HG02759 (cell line): ENCODE results near the gene IFIT2.
"Not testable (repeated sequence)": the region's sequence is repeated elsewhere in the genome, so short reads cannot be mapped to it uniquely, and the experiment has no call there.

Experiments
- ATAC-seq: cut with Tn5 transposase; IDR thresholded peaks from one replicate; pipeline ENCODE4 v1.9.1; 2021; ENCODE audit warnings: mild to moderate bottlenecking, moderate library complexity; ENCODE audit not compliant: unreplicated experiment

The IFIT2 gene, protein sequence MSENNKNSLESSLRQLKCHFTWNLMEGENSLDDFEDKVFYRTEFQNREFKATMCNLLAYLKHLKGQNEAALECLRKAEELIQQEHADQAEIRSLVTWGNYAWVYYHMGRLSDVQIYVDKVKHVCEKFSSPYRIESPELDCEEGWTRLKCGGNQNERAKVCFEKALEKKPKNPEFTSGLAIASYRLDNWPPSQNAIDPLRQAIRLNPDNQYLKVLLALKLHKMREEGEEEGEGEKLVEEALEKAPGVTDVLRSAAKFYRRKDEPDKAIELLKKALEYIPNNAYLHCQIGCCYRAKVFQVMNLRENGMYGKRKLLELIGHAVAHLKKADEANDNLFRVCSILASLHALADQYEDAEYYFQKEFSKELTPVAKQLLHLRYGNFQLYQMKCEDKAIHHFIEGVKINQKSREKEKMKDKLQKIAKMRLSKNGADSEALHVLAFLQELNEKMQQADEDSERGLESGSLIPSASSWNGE

DNA sequence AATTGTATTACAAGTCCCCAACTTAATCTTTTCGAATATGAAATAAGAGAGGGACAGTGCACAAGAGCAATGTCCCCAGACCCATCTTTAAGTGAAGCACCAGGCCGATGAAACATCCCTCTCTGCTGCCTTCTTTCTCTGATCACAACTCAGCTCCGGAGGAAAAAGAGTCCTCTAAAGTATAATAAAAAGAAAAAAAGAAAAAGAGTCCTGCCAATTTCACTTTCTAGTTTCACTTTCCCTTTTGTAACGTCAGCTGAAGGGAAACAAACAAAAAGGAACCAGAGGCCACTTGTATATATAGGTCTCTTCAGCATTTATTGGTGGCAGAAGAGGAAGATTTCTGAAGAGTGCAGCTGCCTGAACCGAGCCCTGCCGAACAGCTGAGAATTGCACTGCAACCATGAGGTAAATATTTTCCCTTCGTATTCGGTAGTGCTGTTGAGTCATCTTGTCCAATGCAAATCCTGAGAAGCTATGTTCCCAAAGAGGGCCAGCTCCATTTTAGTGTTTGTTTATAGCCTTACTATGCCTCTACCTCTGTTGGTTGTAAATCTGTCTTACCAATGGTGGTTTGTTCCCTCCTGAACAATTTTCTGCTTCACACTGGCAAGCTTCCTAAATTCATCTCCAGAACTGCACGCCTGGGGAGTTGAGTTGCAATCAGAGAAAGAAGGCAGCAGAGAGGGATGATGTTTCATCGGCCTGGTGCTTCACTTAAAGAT is at the start of gene IFIT2:
IFIT2 (plus strand) TSS at position 326 of the 725 bp plus-strand sequence; CDS start at position 404, 78 bp downstream.
- ATAC-seq: peak; percentile 66

DNA sequence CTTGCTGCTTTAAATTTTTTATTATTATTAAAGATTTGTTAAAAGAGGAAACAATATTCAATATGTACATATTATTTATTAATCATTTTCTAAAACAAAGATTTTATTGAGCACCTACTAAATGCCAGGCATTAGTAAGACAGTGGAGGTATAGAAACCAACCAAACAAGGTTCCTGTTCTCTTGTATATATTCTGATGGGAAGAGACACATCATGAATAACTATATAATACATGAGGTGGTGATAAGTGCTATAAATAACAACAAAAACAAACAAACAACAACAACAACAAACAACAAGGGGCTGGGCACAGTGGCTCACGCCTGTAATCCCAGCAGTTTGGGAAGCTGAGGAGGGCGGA is 49.6 kb upstream of the IFIT2 start:
- no peak for ATAC-seq

DNA sequence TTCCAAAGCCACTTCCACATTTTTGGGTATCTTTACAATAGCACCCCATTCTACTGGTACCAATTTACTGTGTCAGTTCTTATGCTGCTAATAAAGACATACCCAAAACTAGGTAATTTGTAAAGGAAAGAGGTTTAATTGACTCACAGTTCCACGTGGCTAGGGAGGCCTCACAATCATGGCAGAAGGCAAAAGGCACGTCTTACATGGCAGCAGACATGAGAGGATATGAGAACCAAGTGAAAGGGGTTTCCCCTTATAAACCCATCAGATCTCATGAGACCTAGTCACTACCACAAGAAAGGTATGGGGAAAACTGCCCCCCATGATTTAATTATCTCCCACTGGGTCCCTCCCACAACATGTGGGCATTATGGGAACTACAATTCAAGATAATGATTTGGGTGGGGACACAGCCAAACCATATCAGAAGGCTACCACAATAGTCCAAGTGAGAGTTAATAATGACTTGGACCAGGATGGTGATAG is 46.7 kb upstream of the IFIT2 start:
- not testable (repeated sequence) for ATAC-seq

DNA sequence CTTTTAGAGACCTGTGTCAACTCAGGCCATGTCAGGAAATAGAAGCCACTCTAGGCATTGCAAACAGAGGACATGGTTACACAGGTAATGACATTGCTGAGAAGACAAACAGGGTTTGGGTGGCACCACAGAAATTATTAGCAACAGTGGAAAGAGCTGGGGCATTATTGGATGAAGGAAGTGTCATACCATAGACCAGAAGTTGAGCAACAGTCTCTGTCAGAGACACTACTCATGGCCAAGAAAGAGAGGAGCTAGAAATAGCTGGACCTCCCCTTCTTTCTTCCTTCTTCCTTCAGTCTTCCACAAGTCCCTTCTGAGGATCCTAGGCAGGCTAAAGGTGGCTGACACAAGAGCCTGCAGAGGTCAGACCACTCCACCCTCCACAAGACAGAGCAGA is 46.1 kb upstream of the IFIT2 start:
- no peak for ATAC-seq

DNA sequence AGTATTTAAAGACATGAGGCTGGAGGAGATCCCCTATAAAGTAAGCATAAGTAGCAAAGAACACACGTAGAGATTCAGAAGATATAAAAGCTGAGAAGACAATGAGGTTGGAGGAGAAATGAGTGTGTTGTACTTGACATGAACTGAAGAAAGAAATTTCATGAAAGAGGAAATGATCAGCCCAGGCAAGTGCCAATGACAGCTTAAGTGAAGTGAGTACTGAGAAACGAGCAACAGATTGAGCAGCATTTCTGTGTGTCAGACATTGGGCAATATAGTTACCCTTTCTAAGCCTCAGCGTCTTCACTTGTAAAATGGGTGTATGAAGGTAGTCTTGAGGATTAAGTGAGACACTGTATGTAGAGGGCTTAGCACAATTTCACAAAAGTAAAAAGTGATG is 45.5 kb upstream of the IFIT2 start:
- ATAC-seq: no peak

DNA sequence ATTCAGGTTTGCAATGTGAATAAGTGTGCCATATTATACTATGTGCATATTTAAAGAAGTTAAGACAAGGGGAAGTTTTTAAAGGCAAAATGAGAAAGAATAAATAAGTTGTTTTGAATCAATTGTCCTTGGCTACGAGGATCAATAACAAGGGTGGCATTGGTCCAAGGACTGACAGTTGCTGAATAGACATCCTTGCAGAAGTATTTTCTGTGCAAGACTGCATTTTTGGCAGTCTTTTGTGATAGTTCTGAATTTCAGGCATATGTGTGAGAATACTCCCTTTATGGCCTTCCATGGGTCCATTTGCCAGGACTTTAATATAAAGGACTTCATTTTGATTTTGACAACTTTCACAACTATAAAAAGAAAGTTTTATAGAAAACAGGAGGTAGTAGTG is 44.9 kb upstream of the IFIT2 start:
- no peak for ATAC-seq

DNA sequence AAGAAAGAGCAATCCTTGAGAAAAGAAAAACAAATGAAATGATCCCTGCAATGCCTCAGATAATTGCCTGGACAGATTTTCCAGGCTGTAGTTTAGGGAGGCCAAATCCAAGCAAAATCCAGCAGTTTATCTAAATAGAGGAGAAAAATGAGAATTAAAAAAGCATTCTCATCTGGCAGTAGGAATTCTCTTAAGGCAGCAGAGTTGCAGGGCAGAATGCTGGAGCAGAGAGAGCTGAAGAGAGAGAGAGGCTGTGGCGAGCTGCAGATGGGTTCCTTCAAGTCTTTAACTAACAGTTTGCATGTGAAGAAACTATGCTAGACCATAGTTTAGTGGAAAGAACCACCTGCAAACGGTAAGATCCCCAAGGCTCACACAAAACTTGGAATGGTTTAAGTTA is 44.3 kb upstream of the IFIT2 start:
- no peak for ATAC-seq

- ATAC-seq: no peak
These were observed 43.0 kb upstream of the IFIT2 start for GRCh38 chr10:89258881-89259280.

DNA sequence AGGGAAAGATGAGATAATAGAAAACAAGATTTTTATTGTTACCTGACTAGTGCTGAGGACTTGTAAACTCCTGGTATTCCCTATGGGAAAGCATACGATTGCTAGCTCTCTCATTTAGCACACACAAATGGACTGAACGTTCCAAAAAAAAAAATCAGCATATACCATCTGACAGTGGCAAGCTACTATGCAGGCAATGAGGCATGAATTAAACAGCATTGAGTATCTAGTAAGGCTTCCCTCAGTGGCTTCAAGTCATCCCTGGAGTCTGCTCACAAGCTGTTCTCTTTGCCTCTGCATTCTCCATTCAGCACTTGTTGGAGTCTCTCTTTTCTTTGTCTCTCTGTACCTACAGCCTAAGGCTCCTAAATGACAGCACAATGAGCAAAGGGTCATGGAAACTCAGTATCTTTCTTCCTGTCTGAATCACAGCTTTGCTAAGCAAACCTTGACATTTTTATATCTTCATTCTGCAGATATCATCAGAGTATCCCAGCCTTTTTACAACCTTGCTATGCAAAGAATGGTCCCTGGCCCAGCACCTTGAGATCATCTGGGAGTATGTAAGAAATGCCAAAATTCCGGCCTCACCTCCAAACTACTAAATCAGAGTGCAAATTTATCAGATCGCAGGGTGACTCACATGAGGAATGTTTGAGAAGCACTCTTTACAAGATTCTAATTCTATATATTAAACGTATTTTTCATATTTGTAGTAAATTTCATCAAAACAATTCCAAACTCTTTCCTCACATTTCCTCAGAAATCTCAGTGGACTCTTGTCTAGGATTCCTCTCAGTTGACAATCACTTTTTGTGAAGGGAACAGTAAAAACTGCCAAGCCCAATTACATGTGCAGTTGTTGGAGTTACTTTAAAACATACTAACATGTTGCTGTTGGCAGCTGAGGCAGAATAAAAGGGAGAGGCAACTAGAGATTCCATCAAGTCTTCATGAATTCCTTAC is 39.5 kb upstream of the IFIT2 start:
- ATAC-seq: no peak

GRCh38 chr10:89263091-89263490 is 38.8 kb upstream of the IFIT2 start:
- ATAC-seq: no peak

- no peak for ATAC-seq
These were observed 38.3 kb upstream of the IFIT2 start for GRCh38 chr10:89263531-89263930.

GRCh38 chr10:89266721-89267453 is 35.0 kb upstream of the IFIT2 start:
- no peak for ATAC-seq

DNA sequence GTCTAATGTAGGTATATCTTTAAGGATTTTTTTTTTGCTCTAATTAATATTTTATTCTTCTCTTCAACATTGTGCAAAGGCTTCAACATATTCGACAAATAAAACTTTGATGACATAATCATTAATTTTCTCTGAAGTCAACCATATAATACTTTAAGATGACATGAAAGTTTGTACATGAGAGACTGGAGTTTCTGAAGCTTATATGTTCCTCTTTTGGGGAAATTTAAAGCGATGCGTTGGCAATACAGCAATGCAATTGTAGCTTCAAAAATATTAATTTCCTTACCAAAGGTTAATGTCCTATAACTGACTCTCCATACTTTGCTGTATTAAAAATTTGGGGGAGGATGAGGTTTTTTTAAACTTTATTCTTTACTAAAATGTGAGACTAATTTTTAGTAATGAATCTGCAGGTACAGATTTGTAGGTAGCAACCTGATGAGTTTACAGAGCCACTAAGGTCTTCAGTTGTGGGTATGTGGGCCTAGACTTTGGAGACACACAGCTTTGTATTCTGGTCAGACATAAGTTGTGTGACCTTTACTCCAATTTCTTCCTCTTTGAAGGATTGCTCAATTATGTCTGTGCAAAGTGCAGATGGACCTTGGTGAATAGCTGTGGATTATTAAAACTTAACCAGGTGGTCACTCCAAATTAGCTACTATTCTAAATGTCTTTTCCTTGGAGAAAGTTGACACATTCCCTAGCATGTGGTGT is 32.3 kb upstream of the IFIT2 start:
- ATAC-seq: no peak

- no peak for ATAC-seq
These were observed 31.7 kb upstream of the IFIT2 start for GRCh38 chr10:89270153-89270483.

- no peak for ATAC-seq
These were observed 30.3 kb upstream of the IFIT2 start for GRCh38 chr10:89271532-89271931.

DNA sequence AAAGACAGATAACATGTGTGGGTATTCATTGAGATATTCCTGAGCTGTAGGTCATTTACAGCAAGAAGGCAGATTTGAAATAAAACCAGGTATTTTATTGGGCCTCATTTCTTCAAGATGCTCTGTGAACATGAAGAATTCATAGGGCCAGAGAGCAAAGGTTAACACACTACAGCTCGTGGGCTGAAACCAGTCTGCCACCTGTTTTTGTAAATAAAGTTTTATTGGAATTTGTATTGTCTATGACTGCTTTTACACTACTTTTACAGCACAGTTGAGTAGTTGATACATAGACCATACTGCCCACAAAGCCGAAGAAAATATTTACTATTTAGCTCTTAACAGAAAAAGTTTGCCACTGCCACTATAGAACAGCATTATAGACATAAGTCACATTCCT is 28.2 kb upstream of the IFIT2 start:
- ATAC-seq: no peak

DNA sequence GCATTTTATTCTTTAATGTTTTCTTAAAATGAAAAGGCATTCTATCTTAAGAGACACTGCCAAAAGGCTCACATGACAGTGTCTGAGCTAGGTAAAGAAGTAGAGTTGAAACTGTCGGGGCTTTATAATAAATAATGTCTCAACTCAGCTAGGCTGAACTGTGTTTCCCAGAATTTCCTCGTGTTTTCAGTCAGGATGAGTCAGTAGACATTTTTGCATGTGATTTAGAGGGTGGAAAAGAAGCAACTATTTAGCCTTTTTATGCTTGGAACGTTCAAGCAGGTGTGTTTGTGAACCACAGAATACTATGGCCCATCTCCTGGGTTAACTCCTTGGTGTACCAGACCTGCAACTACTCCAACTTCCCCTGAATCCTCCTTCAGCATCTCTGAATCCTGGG is 26.9 kb upstream of the IFIT2 start:
- ATAC-seq: no peak

DNA sequence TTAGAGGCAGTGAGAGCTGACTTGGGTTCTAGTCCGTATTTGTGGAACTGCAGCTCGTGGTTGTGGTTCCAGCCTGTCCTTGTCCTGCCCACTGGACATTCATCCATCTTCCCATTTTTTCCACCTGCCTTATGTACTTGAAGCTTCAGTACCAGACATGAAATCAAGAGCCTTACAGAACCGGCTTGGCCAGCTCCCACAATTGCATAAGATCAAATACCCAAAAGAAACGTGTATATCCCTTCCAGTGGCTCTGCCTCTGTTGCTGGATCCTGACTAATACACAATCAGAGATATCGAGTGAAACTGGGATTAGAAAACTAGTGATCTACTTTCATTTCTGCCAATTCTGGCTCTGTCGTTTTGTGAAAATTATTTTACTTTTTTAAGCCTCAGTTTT is 26.5 kb upstream of the IFIT2 start:
- ATAC-seq: no peak

- ATAC-seq: no peak
These were observed 23.8 kb upstream of the IFIT2 start for GRCh38 chr10:89278034-89278535.
